Fibroblast of lung (primary cell): ENCODE results near the gene INPP5K. TPM values are rescaled to one million over a fixed set of nuclear protein-coding genes. Genes with fewer than 3 reads are reported as not detected.
A peak's percentile ranks its signal among the peaks of the same experiment; 100 is the strongest.
"Not testable (repeated sequence)": the region's sequence is repeated elsewhere in the genome, so short reads cannot be mapped to it uniquely, and the experiment has no call there.

Source experiments
- DNase-seq, 2 donors: peaks; one replicate each; pipeline versions ENCODE4 v3.0.0 to v3.0.0-alpha.2; 2010; ENCODE audit warnings: low read depth in 2 of 2
- H2AFZ ChIP-seq: 2 replicates; pipeline ENCODE4 v1.5.1; 2012; ENCODE audit warnings: low read length, control low read depth, inconsistent platforms
- H3K27ac ChIP-seq: 2 replicates; pipeline ENCODE4 v1.5.1; 2011; ENCODE audit warnings: low read length, control low read depth; ENCODE audit not compliant: insufficient read depth
- H3K27me3 ChIP-seq: 2 replicates; pipeline ENCODE4 v1.5.1; 2011; ENCODE audit warnings: mild to moderate bottlenecking, low read length; ENCODE audit not compliant: control insufficient read depth, insufficient read depth
- H3K36me3 ChIP-seq: 2 replicates; pipeline ENCODE4 v1.5.1; 2011; ENCODE audit warnings: low read length; ENCODE audit not compliant: control insufficient read depth, insufficient read depth
- H3K4me1 ChIP-seq: 2 replicates; pipeline ENCODE4 v1.5.1; 2011; ENCODE audit warnings: low read length; ENCODE audit not compliant: control insufficient read depth, insufficient read depth; ENCODE audit errors: extremely low read depth
- H3K4me2 ChIP-seq: 2 replicates; pipeline ENCODE4 v1.5.1; 2011; ENCODE audit warnings: low read length, control low read depth; ENCODE audit not compliant: insufficient read depth; ENCODE audit errors: extremely low read depth
- H3K4me3 ChIP-seq, 4 experiments: fragments of 200-600 bp in 1 of 4; sonication (generic) in 1 of 4; replicated peaks in 1 of 4; 2 replicates each; pipeline ENCODE4 v1.5.1; 2011 to 2016; ENCODE audit warnings: low read length in 4 of 4, low read depth in 3 of 4, mild to moderate bottlenecking in 3 of 4, control low read depth in 2 of 4, inconsistent platforms in 1 of 4, mixed read lengths in 1 of 4; ENCODE audit not compliant: insufficient read depth in 1 of 4; ENCODE audit errors: control extremely low read depth in 1 of 4
- H3K79me2 ChIP-seq: 2 replicates; pipeline ENCODE4 v1.5.1; 2012; ENCODE audit warnings: mild to moderate bottlenecking, low read length, inconsistent platforms; ENCODE audit not compliant: control insufficient read depth, insufficient read depth
- H3K9ac ChIP-seq: 2 replicates; pipeline ENCODE4 v1.5.1; 2011; ENCODE audit warnings: mild to moderate bottlenecking, low read length, control low read depth; ENCODE audit not compliant: insufficient read depth
- H3K9me3 ChIP-seq: 2 replicates; pipeline ENCODE4 v1.5.1; 2012; ENCODE audit warnings: low read depth, low read length; ENCODE audit not compliant: control insufficient read depth, insufficient read depth
- H4K20me1 ChIP-seq: 2 replicates; pipeline ENCODE4 v1.5.1; 2011; ENCODE audit warnings: low read length; ENCODE audit not compliant: control insufficient read depth, insufficient read depth; ENCODE audit errors: extremely low read depth
- CTCF ChIP-seq, 2 donors: IDR thresholded peaks in 1 of 2; conservative IDR thresholded peaks in 1 of 2; 1 replicate in 1 of 2; 2 replicates in 1 of 2; pipeline ENCODE4 v1.5.1; 2011 to 2012; ENCODE audit warnings: low read length in 2 of 2, control low read depth in 1 of 2, inconsistent platforms in 1 of 2, low read depth in 1 of 2, mild to moderate bottlenecking in 1 of 2
- EZH2 ChIP-seq: IDR thresholded peaks from 2 replicates; pipeline ENCODE4 v1.5.1; 2012; ENCODE audit warnings: low read length, control low read depth, mild to moderate bottlenecking; ENCODE audit errors: missing control alignments
- polyA plus RNA-seq, 2 donors: library from polyadenylated mRNA; depleted of rRNA in 1 of 2; stranded (reverse) in 1 of 2; unstranded in 1 of 2; fragments of >200 nt; gene quantifications; 2 replicates each; pipeline ENCODE4 v1.2.1, GENCODE V29; 2011 to 2012; ENCODE audit warnings: missing spikeins in 1 of 2
- total RNA-seq: library from RNA; depleted of rRNA; stranded (reverse); fragments of >200 nt; gene quantifications from 2 replicates; pipeline ENCODE4 v1.2.1, GENCODE V29; 2014

Gene INPP5K
- total and polyA plus RNA-seq, 2 donors (not counting 1 experiment from before 2014, with no cell fraction given) = 21.0 to 34.5 TPM

GRCh38 chr17:1532836-1533602, 16.6 kb upstream of the INPP5K start:
- no peaks in the 10 kb centered on the region for H3K79me2 ChIP-seq
- H3K4me3 ChIP-seq = no peak overlapping the region
- peaks cover 13% of the 10 kb centered on the region for H3K36me3 ChIP-seq
- no peaks in the 10 kb centered on the region for H3K27me3 ChIP-seq
- H3K4me1 ChIP-seq = no peaks in the 10 kb centered on the region
- H2AFZ ChIP-seq = no peak overlapping the region
- no peaks in the 10 kb centered on the region for H3K9me3 ChIP-seq
- no peaks in the 10 kb centered on the region for H4K20me1 ChIP-seq
- TF ChIP-seq EZH2 (no peak), CTCF (conservative IDR thresholded peaks at IDR 0.05 in 1 of 2, IDR thresholded peaks at IDR 0.05 in 1 of 2; ENCODE audit: low read depth in 1 of 2, low read length in 2 of 2) (peak; percentile 18 to 29)
- no peak overlapping the region for H3K27ac ChIP-seq
- no peak overlapping the region for H3K4me2 ChIP-seq
- H3K9ac ChIP-seq = no peak overlapping the region
- peak in 1 of 2 donors; percentile 20 for DNase-seq

DNA sequence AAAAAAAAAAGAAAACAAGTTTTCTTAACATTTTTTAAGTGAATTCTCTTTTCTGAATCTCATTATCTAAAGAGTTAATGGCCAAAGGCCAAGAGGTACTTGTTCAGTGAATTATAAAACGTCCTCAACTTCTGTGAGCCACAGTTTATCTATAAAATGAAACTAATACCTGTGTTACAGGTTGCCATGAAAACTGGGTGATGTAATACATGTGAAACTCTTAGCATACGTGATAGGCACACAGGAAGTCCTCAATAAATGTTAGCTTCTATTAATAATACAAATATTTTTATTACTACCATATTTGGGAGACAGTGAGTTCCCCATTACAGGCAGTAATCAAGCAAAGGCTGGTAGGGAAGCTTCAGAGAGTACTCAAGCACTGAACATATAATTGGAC, 13.5 kb upstream of the INPP5K start:
- Histone ChIP-seq H2AFZ (no peak overlapping the region), H3K4me1 (no peaks in the 10 kb centered on the region), H3K4me3 (no peak overlapping the region), H4K20me1 (no peaks in the 10 kb centered on the region), H3K4me2 (no peak overlapping the region), H3K9me3 (no peaks in the 10 kb centered on the region), H3K79me2 (no peaks in the 10 kb centered on the region), H3K36me3 (peaks cover 12% of the 10 kb centered on the region), H3K27ac (no peak overlapping the region), H3K27me3 (no peaks in the 10 kb centered on the region), H3K9ac (no peak overlapping the region)
- DNase-seq = no peak
- no peak for TF ChIP-seq EZH2
- TF ChIP-seq CTCF (conservative IDR thresholded peaks at IDR 0.05 in 1 of 2, IDR thresholded peaks at IDR 0.05 in 1 of 2; ENCODE audit: low read depth in 1 of 2, low read length in 2 of 2) = no peak

- H3K9me3 ChIP-seq = not testable (repeated sequence)
Measured at GRCh38 chr17:1526876-1527275, 10.5 kb upstream of the INPP5K start.

More at GRCh38 chr17:1526876-1527275, 10.5 kb upstream of the INPP5K start:
- not testable (repeated sequence) for H2AFZ ChIP-seq, H3K4me3 ChIP-seq, H3K27ac ChIP-seq, H3K79me2 ChIP-seq, H3K4me2 ChIP-seq, H4K20me1 ChIP-seq, H3K27me3 ChIP-seq, DNase-seq, H3K9ac ChIP-seq, H3K36me3 ChIP-seq, H3K4me1 ChIP-seq
